ENCODE measurements around the gene EXOSC7. TPM values are rescaled to one million over a fixed set of nuclear protein-coding genes. Genes with fewer than 3 reads are reported as not detected.
A peak's percentile ranks its signal among the peaks of the same experiment; 100 is the strongest.

EXOSC7 gene
- total and polyA plus RNA-seq, 9 of the 15 experiments (the other 6 are each of a cell fraction or from before 2014, with no cell fraction given): 88.5 to 237 (median 112) TPM

- TF ChIP-seq CEBPZ (IDR thresholded peaks at IDR 0.05; ENCODE audit: borderline replicate concordance, low read depth, low read length): no peak
- TF ChIP-seq RB1 (IDR thresholded peaks at IDR 0.05; ENCODE audit: low read depth): no peak
- TF ChIP-seq ARID4B (CRISPR knock-in tag; IDR thresholded peaks at IDR 0.05): no peak
- TF ChIP-seq IRF1 (CRISPR knock-in tag; IDR thresholded peaks at IDR 0.05; ENCODE audit: borderline replicate concordance): no peak
- TF ChIP-seq TARDBP (IDR thresholded peaks at IDR 0.05): no peak
- no peak for TF ChIP-seq NR2C1 (IDR thresholded peaks at IDR 0.05)
- peak; percentile 95 for TF ChIP-seq NR2C1 (tag; IDR thresholded peaks at IDR 0.05)
- TF ChIP-seq, protein P1, sequence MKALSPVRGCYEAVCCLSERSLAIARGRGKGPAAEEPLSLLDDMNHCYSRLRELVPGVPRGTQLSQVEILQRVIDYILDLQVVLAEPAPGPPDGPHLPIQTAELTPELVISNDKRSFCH (CRISPR knock-in tag; IDR thresholded peaks at IDR 0.05): peak; percentile 84; the same call in 1 of the 2 replicates
- TF ChIP-seq, protein P1 (tag; IDR thresholded peaks at IDR 0.05): peak; percentile 99
- TF ChIP-seq ATF6 (CRISPR knock-in tag; IDR thresholded peaks at IDR 0.05): no peak
- TF ChIP-seq YBX1 (IDR thresholded peaks at IDR 0.05): no peak
- peak; percentile 93 for TF ChIP-seq RFX7 (CRISPR knock-in tag; IDR thresholded peaks at IDR 0.05)
- no peak for TF ChIP-seq KDM2B (CRISPR knock-in tag; IDR thresholded peaks at IDR 0.05)
- TF ChIP-seq PREB (CRISPR knock-in tag; IDR thresholded peaks at IDR 0.05): no peak
- peak; percentile 75 for TF ChIP-seq ZNF324 (CRISPR knock-in tag; IDR thresholded peaks at IDR 0.05)
- peak; percentile 74 for TF ChIP-seq ZNF134 (CRISPR knock-in tag; conservative IDR thresholded peaks at IDR 0.05)
Observed at GRCh38 chr3:45054196-45054857, 78.3 kb downstream of the EXOSC7 start (continued).

Measured in K562 (cell line).